Suprapubic skin (tissue), 3 donors: Measurements from ENCODE around the gene BCL7C.

Experiments used
- POLR2A ChIP-seq, 2 donors: fragments of 450-650 bp; IDR thresholded peaks; one replicate each; pipeline ENCODE4 v1.6.1; 2017; ENCODE audit warnings: antibody characterized with exemption in 2 of 2, mild to moderate bottlenecking in 2 of 2, moderate library complexity in 2 of 2
- TF ChIP-seq, protein P1 (sequence below), 2 donors: fragments of 200-600 bp in 1 of 2; fragments of 450-650 bp in 1 of 2; sonication (generic) in 1 of 2; IDR thresholded peaks; one replicate each; pipeline ENCODE4 v1.5.1; 2016 to 2019; ENCODE audit warnings: antibody characterized with exemption in 2 of 2, mild to moderate bottlenecking in 1 of 2, moderate library complexity in 1 of 2

DNA sequence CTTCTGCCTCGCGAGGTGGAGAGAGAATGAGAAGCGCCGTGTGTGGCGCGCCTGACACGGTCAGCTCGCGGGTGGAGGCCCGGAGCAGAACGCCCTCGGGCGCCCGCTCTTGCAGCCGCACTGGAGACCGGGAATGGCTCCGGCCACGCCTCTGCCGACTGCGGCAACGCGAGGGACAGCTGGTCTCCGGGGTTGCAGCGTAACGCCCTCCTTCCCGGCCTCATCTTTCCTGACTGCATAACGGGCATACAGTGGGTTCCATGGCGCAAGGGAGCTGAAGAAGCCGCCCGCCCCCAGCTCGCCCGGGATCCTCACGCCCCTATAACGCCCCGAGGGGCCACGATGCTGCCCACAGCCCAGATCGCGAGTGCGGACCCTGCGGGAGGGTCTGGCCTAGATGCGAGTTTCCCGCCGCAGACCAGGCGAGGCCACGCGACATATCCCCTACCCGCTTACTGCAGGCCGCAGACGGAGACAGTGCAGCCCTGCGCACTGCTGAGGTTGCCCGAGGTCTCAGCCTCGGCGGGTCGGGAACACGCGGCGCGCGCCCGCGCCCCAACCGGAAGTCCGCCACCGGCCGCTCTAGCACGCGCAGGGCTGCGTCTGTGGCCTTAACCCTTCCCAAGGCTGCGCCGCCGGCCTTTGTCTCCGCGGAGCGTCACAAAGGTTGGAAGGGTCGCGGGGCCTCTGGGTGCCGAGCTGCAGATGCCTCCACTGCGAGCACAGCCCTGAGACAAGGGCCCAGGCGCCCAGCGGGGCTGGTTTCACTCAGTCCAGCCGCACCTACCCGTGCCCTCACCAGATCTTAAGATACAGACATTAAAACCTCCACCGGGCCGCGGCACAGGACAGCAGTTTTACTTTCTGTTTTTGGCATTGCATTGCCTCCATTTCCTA, 18.8 kb downstream of the BCL7C start:
- TF ChIP-seq POLR2A (IDR thresholded peaks at IDR 0.05): no peak
- TF ChIP-seq, protein P1, sequence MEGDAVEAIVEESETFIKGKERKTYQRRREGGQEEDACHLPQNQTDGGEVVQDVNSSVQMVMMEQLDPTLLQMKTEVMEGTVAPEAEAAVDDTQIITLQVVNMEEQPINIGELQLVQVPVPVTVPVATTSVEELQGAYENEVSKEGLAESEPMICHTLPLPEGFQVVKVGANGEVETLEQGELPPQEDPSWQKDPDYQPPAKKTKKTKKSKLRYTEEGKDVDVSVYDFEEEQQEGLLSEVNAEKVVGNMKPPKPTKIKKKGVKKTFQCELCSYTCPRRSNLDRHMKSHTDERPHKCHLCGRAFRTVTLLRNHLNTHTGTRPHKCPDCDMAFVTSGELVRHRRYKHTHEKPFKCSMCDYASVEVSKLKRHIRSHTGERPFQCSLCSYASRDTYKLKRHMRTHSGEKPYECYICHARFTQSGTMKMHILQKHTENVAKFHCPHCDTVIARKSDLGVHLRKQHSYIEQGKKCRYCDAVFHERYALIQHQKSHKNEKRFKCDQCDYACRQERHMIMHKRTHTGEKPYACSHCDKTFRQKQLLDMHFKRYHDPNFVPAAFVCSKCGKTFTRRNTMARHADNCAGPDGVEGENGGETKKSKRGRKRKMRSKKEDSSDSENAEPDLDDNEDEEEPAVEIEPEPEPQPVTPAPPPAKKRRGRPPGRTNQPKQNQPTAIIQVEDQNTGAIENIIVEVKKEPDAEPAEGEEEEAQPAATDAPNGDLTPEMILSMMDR (IDR thresholded peaks at IDR 0.05): no peak
